Measurements from ENCODE around the gene AKR1C8. TPM values are rescaled to one million over a fixed set of nuclear protein-coding genes. Genes with fewer than 3 reads are reported as not detected.
"Not testable (repeated sequence)": the region's sequence is repeated elsewhere in the genome, so short reads cannot be mapped to it uniquely, and the experiment has no call there.

AKR1C8 gene
- total and polyA plus RNA-seq, 2 donors (not counting 3 experiments of a cell fraction or from before 2014, with no cell fraction given) = not detected

DNA sequence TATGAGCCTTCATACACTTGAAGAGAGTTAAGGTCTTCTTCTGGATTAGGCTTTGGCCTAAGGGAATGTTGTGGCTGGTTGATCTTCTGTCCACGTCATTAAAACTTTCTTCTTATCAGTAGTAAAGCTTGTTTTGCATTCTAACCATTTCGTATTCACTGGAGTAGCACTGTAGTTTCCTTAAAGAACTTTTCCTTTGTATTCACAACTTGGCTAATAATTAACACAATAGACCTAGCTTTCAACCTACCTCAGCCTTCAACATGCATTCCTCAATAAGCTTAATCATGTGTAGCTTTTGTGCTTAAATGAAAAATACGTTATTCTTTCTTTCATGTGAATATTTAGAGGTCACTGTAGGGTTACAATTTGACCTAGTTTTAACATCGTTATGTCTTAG lies 42.8 kb downstream of the AKR1C8 start:
- H3K9ac ChIP-seq (replicated peaks; ENCODE audit: extremely low read depth, insufficient read depth, low read length) = no peak overlapping the region
- H4K20me1 ChIP-seq (replicated peaks; ENCODE audit: control insufficient read depth, extremely low read depth, insufficient read depth, low read length) = no peaks in the 10 kb centered on the region
- H2AFZ ChIP-seq (ENCODE audit: low read depth, low read length) = no peak overlapping the region
- no peak for DNase-seq (ENCODE audit: low read depth, low spot score)
- no peaks in the 10 kb centered on the region for H3K9me3 ChIP-seq (replicated peaks; ENCODE audit: control insufficient read depth, insufficient read depth, low read length)
- no peaks in the 10 kb centered on the region for H3K36me3 ChIP-seq (ENCODE audit: control insufficient read depth in 2 of 2, extremely low read depth in 1 of 2, insufficient read depth in 2 of 2, low read length in 2 of 2)
- FAIRE-seq = no peak
- no peaks in the 10 kb centered on the region for H3K4me1 ChIP-seq (ENCODE audit: control insufficient read depth, extremely low read depth, insufficient read depth, low read length)
- no peak overlapping the region for H3K27ac ChIP-seq (ENCODE audit: insufficient read depth, low read depth, low read length)
- H3K9me1 ChIP-seq (replicated peaks; ENCODE audit: control insufficient read depth, extremely low read depth, insufficient read depth, low read length) = no peaks in the 10 kb centered on the region
- POLR2A ChIA-PET = no interaction called here
- TF ChIP-seq POLR2A (IDR thresholded peaks at IDR 0.05; ENCODE audit: low read depth, low read length) = no peak
- no peak for TF ChIP-seq GATA2 (IDR thresholded peaks at IDR 0.05; ENCODE audit: insufficient read depth, insufficient read length, low read depth, low read length)
- no peak for TF ChIP-seq CTCF (IDR thresholded peaks at IDR 0.05; ENCODE audit: extremely low read depth in 1 of 2, insufficient read depth in 1 of 2, low read depth in 1 of 2, low read length in 2 of 2)
- TF ChIP-seq JUN (IDR thresholded peaks at IDR 0.05; ENCODE audit: borderline replicate concordance, insufficient read depth, insufficient read length, low read depth) = no peak
- no peak for TF ChIP-seq POLR2AphosphoS5 (IDR thresholded peaks at IDR 0.05; ENCODE audit: insufficient read depth, low read depth, low read length)
- TF ChIP-seq EZH2 (IDR thresholded peaks at IDR 0.05; ENCODE audit: borderline replicate concordance, low read depth, low read length, severe bottlenecking) = no peak
- no peak for TF ChIP-seq FOS (IDR thresholded peaks at IDR 0.05; ENCODE audit: borderline replicate concordance, insufficient read depth, low read length)
- TF ChIP-seq, protein P1, sequence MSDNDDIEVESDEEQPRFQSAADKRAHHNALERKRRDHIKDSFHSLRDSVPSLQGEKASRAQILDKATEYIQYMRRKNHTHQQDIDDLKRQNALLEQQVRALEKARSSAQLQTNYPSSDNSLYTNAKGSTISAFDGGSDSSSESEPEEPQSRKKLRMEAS (IDR thresholded peaks at IDR 0.05; ENCODE audit: insufficient read depth, insufficient read length) = no peak
- no peak for TF ChIP-seq MYC (IDR thresholded peaks at IDR 0.05; ENCODE audit: low read depth, low read length)
- BruUV-seq (replicated peaks) = no TSS peak
- intact Hi-C loops (cut with micrococcal nuclease) = no loop called here
- no peaks in the 10 kb centered on the region for H3K27me3 ChIP-seq (ENCODE audit: control insufficient read depth in 2 of 2, insufficient read depth in 2 of 2, low read length in 2 of 2)
- CTCF ChIA-PET = no interaction called here
- no peak overlapping the region for H3K4me3 ChIP-seq (replicated peaks in 1 of 3; ENCODE audit: insufficient read depth in 1 of 3, low read depth in 1 of 3, low read length in 3 of 3)
- dilution Hi-C loops (cut with MboI; ENCODE audit: extremely low pct_ligation_motif_present, low sequenced_read_pairs) = no loop called here
- H3K4me2 ChIP-seq (ENCODE audit: insufficient read depth, low read length) = no peak overlapping the region
- no peaks in the 10 kb centered on the region for H3K79me2 ChIP-seq (ENCODE audit: control insufficient read depth, insufficient read depth, low read length)

DNA sequence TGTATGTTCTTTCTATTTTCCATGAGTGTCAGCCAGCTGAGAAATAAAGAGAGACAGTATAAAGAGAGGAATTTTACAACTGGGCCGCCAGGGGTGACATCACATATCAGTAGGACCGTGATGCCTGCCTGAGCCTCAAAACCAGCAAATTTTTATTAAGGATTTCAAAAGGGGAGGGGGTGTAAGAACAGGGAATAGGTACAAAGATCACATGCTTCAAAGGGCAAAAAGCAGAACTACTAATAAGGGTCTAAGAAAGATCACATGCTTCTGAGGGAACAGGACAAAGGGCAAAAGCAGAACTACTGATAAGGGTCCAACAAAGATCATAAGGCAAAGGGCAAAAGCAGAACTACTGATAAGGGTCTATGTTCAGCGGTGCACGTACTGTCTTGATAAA lies 47.3 kb downstream of the AKR1C8 start:
- H4K20me1 ChIP-seq (replicated peaks; ENCODE audit: control insufficient read depth, extremely low read depth, insufficient read depth, low read length); H3K4me2 ChIP-seq (ENCODE audit: insufficient read depth, low read length); H3K9ac ChIP-seq (replicated peaks; ENCODE audit: extremely low read depth, insufficient read depth, low read length); H2AFZ ChIP-seq (ENCODE audit: low read depth, low read length); H3K36me3 ChIP-seq (ENCODE audit: control insufficient read depth in 2 of 2, extremely low read depth in 1 of 2, insufficient read depth in 2 of 2, low read length in 2 of 2); DNase-seq (ENCODE audit: low read depth, low spot score); dilution Hi-C loops (cut with MboI; ENCODE audit: extremely low pct_ligation_motif_present, low sequenced_read_pairs); H3K4me3 ChIP-seq (replicated peaks in 1 of 3; ENCODE audit: insufficient read depth in 1 of 3, low read depth in 1 of 3, low read length in 3 of 3); BruUV-seq (replicated peaks); H3K27ac ChIP-seq (ENCODE audit: insufficient read depth, low read depth, low read length); H3K9me3 ChIP-seq (replicated peaks; ENCODE audit: control insufficient read depth, insufficient read depth, low read length); H3K79me2 ChIP-seq (ENCODE audit: control insufficient read depth, insufficient read depth, low read length); FAIRE-seq; H3K9me1 ChIP-seq (replicated peaks; ENCODE audit: control insufficient read depth, extremely low read depth, insufficient read depth, low read length); H3K27me3 ChIP-seq (ENCODE audit: control insufficient read depth in 2 of 2, insufficient read depth in 2 of 2, low read length in 2 of 2); CTCF ChIA-PET; intact Hi-C loops (cut with micrococcal nuclease); POLR2A ChIA-PET; H3K4me1 ChIP-seq (ENCODE audit: control insufficient read depth, extremely low read depth, insufficient read depth, low read length): not testable (repeated sequence)
